ENCODE results near the gene P3R3URF. TPM values are rescaled to one million over a fixed set of nuclear protein-coding genes. Genes with fewer than 3 reads are reported as not detected.

Gene P3R3URF
- total RNA-seq, 4 donors from 2014 or later: not detected

DNA sequence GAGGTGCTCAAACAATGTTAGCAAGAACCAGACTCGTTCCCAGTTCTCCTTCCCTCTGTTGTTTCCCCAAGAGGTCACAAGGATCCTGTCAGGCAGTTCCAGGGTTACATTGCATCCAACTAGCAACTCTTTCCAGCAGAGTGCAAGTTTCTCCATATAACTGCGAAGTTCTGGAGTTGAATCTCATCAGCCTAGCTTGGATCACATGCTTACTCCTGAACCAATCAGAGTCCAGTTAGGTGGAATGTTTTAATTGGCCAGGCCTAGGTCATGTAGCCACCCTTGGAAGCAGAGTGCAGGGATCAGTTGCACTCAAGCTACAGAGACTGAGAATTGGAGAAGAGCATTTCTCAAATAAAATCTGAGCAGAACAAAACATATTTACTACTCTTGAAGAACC lies 28.0 kb downstream of the P3R3URF start:
- intact Hi-C loops (cut with DNase I; ENCODE audit: low total_unique reads): no loop called here
- H3K36me3 ChIP-seq: no peaks in the 10 kb centered on the region
- no peak overlapping the region for H3K27ac ChIP-seq
- 54 to 60% methylated on average over 2 of the region's 2 CpGs for WGBS, 2 donors (ENCODE audit: low coverage in 1 of 2)
- no peaks in the 10 kb centered on the region for H3K4me1 ChIP-seq
- TF ChIP-seq POLR2A (IDR thresholded peaks at IDR 0.05) (no peak), POLR2AphosphoS5 (IDR thresholded peaks at IDR 0.05) (no peak), EP300 (IDR thresholded peaks at IDR 0.05; ENCODE audit: low read depth) (no peak), CTCF (IDR thresholded peaks at IDR 0.05) (no peak)
- DNase-seq: no peak
- no peaks in the 10 kb centered on the region for H3K27me3 ChIP-seq
- H3K4me3 ChIP-seq: no peak overlapping the region
- in situ Hi-C loops (cut with MboI; ENCODE audit: low pct_ligation_motif_present in 1 of 4, low pct_unique_long_range_greater_than_20kb in 1 of 4, low sequenced_read_pairs in 3 of 4): no loop called here
- H3K9me3 ChIP-seq: no peaks in the 10 kb centered on the region

- TF ChIP-seq EP300 (IDR thresholded peaks at IDR 0.05; ENCODE audit: low read depth) (no peak), POLR2A (IDR thresholded peaks at IDR 0.05) (no peak), POLR2AphosphoS5 (IDR thresholded peaks at IDR 0.05) (no peak), CTCF (IDR thresholded peaks at IDR 0.05) (no peak)
- no peaks in the 10 kb centered on the region for H3K9me3 ChIP-seq
- no peaks in the 10 kb centered on the region for H3K36me3 ChIP-seq
- no peak for DNase-seq
- in situ Hi-C loops (cut with MboI; ENCODE audit: low pct_ligation_motif_present in 1 of 4, low pct_unique_long_range_greater_than_20kb in 1 of 4, low sequenced_read_pairs in 3 of 4) (no loop called here), intact Hi-C loops (cut with DNase I; ENCODE audit: low total_unique reads) (no loop called here)
- H3K27me3 ChIP-seq: no peaks in the 10 kb centered on the region
- H3K4me3 ChIP-seq: no peak overlapping the region
- H3K4me1 ChIP-seq: peaks cover 6 to 16% (median 13%) of the 10 kb centered on the region in 4 donors
- peak overlapping the region in 1 of 4 donors; percentile 1 for H3K27ac ChIP-seq
- WGBS, 2 donors (ENCODE audit: low coverage in 1 of 2): 61 to 83% methylated on average over 1 to 3 of the region's 3 CpGs
These were observed 38.4 kb downstream of the P3R3URF start for GRCh38 chr1:46137916-46138315.

- no peak overlapping the region for H3K4me3 ChIP-seq
- intact Hi-C loops (cut with DNase I; ENCODE audit: low total_unique reads): no loop called here
- in situ Hi-C loops (cut with MboI; ENCODE audit: low pct_ligation_motif_present in 1 of 4, low pct_unique_long_range_greater_than_20kb in 1 of 4, low sequenced_read_pairs in 3 of 4): no loop called here
- no peak overlapping the region for H3K27ac ChIP-seq
- H3K27me3 ChIP-seq: peaks cover under 1% of the 10 kb centered on the region
- no peaks in the 10 kb centered on the region for H3K36me3 ChIP-seq
- no peak for TF ChIP-seq POLR2AphosphoS5 (IDR thresholded peaks at IDR 0.05)
- TF ChIP-seq POLR2A (IDR thresholded peaks at IDR 0.05): no peak
- TF ChIP-seq EP300 (IDR thresholded peaks at IDR 0.05; ENCODE audit: low read depth): no peak
- TF ChIP-seq CTCF (IDR thresholded peaks at IDR 0.05): no peak
- peaks cover 6 to 20% (median 13%) of the 10 kb centered on the region in 4 donors for H3K4me1 ChIP-seq
- H3K9me3 ChIP-seq: no peaks in the 10 kb centered on the region
- no peak for DNase-seq
These were observed 39.6 kb downstream of the P3R3URF start for GRCh38 chr1:46136711-46137110.

GRCh38 chr1:46134660-46135331 lies 41.5 kb downstream of the P3R3URF start:
- peaks cover 19% of the 10 kb centered on the region for H3K27me3 ChIP-seq
- H3K27ac ChIP-seq: peak overlapping the region; percentile 7 to 89 (median 40)
- H3K4me3 ChIP-seq: no peak overlapping the region
- DNase-seq: no peak
- peaks cover 6 to 38% (median 21%) of the 10 kb centered on the region in 4 donors for H3K4me1 ChIP-seq
- H3K9me3 ChIP-seq: no peaks in the 10 kb centered on the region
- no peaks in the 10 kb centered on the region for H3K36me3 ChIP-seq
- in situ Hi-C loops (cut with MboI; ENCODE audit: low pct_ligation_motif_present in 1 of 4, low pct_unique_long_range_greater_than_20kb in 1 of 4, low sequenced_read_pairs in 3 of 4) (no loop called here), intact Hi-C loops (cut with DNase I; ENCODE audit: low total_unique reads) (no loop called here)
- 13 to 34% methylated on average over 1 to 3 of the region's 3 CpGs for WGBS, 2 donors (ENCODE audit: low coverage in 1 of 2)
- no peak for TF ChIP-seq POLR2AphosphoS5 (IDR thresholded peaks at IDR 0.05)
- TF ChIP-seq POLR2A (IDR thresholded peaks at IDR 0.05): no peak
- TF ChIP-seq CTCF (IDR thresholded peaks at IDR 0.05): no peak
- no peak for TF ChIP-seq EP300 (IDR thresholded peaks at IDR 0.05; ENCODE audit: low read depth)

Measured in transverse colon (tissue), 4 donors.